HG03565 (cell line): ENCODE measurements around the gene PPP1R11.

Source experiments
- ATAC-seq: cut with Tn5 transposase; IDR thresholded peaks from one replicate; pipeline ENCODE4 v1.9.1; 2021; ENCODE audit warnings: mild to moderate bottlenecking, moderate library complexity; ENCODE audit not compliant: unreplicated experiment

PPP1R11 gene

DNA sequence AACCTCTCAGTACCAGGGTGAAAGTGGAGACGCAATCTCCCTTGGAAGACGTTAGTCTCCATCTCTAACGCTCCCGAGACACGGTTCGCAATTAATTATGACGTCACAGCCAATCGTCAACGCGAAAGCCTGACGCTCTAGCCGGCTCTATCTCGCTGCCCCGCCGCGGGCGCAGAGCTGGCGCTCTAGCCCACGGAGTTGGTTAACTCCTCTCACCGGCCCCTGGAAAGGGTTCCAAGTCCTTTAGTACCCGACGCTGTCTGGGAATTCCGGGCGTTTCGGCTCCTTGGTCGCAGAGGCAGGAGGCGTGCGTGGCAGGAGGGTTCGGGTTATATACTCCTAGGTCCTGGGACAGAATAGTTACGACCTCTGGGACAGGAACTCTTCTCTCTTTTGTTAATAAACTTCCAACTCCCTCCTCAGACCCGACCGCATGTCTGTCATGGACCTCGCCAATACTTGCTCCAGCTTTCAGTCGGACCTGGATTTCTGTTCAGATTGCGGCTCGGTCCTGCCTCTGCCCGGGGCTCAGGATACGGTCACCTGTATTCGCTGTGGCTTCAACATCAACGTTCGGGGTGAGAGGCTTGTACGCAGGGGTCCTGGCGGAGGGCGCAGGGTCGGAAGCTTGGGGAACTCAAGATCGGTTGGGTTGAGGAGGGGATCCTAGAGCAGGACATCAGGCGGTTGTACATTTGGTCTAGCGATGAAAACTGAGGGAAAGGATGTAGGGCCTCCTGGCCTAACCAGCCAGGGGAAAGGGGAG is 5.7 kb upstream of the PPP1R11 start, which contains the start of gene POLR1H:
TSS of gene POLR1H (plus strand) at position 174 of the 766 bp plus-strand sequence. CDS start at position 434, 260 bp downstream.
- peak; percentile 81 for ATAC-seq

DNA sequence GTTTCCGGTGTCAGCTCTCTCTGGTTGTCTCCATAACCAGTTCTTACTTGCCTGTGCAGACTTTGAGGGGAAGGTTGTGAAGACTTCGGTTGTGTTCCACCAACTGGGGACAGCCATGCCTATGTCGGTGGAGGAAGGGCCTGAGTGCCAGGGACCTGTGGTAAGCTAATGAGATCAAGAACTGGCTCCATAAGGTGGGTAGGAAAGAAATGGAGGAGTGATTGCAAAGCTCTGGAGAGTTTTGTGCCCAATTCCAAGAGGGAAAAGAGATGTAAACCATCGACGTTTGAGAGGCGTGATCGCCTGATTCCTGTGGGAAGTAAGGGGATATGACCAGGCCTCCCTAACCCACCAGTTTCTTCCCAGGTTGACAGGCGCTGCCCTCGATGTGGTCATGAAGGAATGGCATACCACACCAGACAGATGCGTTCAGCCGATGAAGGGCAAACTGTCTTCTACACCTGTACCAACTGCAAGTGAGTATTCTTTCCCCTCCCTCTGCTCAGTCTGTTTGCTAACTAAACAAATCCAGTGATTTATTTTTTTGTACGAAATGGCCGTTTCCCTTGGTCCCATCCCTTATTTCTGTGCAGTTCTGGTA is 5.0 kb upstream of the PPP1R11 start:
- peak; percentile 11 for ATAC-seq

GRCh38 chr6:30062471-30063178 is 4.4 kb upstream of the PPP1R11 start:
- ATAC-seq = no peak

DNA sequence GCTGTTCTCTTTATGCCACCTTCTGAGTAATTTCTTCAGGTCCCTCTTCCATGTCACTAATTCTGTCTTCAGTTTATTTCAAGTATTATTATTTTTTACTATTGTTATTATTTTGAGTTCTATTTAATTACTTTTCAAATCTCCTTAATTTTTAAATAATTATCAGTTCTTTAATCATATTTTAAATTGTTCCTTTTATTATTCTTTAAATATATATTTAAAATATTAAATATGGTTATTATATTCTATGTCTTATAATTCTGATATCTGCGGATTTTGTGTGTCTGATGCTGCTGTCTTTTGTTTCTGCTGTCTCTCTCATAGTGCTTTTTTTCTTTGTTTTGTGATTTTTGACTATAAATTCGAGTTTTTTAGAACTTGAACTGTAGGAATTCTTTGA is 3.7 kb upstream of the PPP1R11 start:
- ATAC-seq = no peak

DNA sequence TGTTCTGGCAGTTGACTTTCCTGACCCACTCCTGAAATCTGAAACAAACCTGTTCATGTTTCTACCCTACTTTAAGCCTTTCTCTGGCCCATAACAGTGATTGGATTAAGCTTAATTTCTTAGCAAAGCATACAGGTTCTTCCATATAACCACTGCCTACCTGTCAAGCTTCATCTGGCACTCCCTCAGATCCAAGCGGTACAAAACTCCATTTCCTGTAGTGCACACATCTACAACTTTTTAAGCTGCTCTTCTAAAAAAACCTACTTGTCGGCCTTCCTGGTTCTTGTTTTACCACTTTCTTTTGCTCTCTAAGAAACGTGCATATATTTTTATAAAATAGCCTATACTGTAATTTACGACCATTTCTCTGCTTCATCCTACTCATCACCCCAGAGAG is 916 bp upstream of the PPP1R11 start:
- ATAC-seq = no peak

DNA sequence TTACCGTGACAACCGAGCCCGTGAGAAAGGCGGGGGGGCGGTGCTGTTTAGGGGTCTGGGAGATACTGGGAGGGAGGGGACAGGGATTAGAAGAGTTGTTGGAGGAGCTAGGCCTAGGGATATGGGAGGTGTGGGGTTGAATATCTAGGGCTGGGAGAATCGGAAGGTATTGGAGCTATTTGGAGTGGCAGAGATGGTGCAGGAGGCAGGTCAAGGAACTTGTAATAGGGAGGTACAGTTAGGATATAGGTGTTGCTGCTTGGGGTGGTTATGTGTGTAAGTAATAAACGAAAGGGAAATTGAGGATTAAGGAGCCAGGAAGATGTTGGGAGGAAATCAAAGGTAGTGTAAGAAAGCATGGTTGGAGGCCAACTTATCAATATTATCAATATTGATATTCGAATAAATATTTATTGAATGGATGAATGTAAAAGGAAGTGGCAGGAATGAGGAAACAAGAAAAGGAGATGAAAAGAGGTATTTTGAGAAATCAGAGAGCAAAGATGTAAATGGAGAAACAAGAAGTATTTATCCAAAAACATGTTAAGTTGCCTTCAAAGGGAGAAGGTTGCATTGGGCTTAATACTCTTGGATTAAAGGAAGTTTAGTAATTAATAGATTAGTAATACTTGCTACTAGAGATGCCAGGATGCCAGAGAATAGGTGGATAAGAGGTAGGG is 602 bp downstream of the PPP1R11 start:
- ATAC-seq = no peak

GRCh38 chr6:30071081-30071818 is 4.3 kb downstream of the PPP1R11 start:
- ATAC-seq = no peak

DNA sequence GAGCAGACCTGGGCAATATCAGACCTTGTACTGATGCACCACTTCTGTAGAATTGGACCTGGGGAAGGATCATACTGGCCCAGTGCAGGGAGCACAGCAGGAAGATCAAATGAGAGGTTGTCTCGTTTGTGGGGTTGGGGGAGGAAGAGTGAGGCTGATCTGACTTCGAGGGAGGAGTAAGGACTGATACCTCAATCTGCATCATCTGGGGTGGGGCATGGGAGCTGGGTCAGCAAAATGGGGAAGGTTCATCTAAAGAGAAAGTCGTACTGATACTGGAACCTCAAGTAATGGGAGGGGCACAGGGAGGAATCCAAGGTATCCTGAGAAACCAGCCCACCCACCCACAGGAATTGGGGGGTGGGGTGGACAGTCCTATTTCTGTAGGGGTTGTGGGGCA is 4.9 kb downstream of the PPP1R11 start:
- no peak for ATAC-seq

GRCh38 chr6:30073489-30074235 is 6.7 kb downstream of the PPP1R11 start:
- no peak for ATAC-seq

DNA sequence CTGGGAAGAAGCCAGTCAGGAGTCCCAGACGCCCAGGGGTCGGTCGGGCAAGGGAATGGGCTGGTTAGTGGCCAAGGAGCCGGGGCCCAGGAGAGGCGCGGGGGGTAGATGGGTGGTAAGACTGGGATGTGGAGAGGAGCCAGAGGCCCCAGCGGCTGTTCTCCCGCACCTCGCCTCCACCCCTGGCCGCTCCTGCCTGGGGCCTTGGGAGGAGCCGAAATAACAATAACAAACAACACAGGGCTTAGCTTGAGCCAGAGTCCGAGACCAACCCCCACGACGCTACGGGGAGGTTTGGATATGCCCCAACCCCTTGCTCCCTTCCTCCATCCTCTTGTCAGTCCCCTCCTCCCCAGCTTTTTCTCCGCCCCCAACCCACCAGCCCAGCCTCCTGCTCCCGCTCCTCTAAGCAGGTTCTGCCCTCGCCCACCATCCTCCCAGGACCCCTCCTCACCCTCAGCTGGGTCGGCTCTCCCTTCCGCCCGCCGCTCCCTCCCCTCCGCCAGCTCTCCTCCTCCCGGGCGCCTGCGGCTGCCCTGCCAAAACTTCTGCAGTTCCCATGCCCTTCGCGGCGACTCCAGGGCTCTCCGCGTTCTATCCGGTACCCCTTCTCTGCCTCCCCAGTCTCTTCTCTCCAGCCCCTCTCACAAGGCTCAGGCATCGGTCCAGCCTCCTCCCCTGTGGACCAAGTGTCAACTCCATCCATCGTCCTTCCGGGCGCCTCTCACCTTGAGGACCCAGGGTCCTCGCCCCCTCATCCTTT is 7.5 kb downstream of the PPP1R11 start:
- ATAC-seq = no peak

DNA sequence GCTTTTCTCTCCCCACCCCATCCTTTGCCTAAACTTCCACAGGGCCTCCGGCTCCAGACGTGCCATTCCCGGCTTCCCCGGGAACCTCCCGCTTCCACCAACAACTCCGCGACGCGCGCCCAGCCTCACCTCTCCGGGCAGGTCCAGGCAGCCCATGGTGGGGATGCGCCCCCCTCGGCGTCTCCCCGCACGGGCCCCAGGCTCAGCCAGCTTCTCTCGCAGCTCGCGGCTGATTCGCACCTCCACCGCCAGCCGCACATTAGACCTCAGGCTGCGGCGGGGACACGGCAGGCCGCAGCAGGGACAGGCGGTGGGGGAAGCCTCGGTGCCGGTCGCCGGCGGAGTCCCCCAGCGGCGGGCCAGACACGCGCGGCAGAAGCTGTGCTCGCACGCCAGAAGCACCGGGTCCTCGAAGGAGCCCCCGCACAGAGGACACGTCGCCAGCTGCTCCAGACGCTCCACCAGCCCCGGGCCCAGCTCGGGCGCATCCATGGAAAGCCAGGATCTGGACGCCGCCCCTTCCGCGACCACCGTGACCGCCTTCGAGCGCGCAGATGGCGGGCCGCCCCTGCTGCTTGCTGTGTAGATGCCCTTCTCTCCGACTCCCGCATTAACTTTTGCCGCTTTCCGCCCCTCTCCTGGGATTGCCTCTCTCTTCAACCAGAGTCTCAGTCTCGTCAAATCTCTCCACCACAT is 8.2 kb downstream of the PPP1R11 start, which contains the start of gene RNF39:
TSS of gene RNF39 (minus strand) at position 676 of the 696 bp plus-strand sequence. CDS start at position 492, 184 bp downstream.
- ATAC-seq = no peak

GRCh38 chr6:30075790-30076732 is 9.1 kb downstream of the PPP1R11 start:
- ATAC-seq = no peak

- no peak for ATAC-seq
These were observed 10.2 kb downstream of the PPP1R11 start for GRCh38 chr6:30077218-30077617.

GRCh38 chr6:30087876-30088275 is 20.9 kb downstream of the PPP1R11 start:
- ATAC-seq = no peak

- no peak for ATAC-seq
These were observed 24.8 kb downstream of the PPP1R11 start for GRCh38 chr6:30091577-30092381.

DNA sequence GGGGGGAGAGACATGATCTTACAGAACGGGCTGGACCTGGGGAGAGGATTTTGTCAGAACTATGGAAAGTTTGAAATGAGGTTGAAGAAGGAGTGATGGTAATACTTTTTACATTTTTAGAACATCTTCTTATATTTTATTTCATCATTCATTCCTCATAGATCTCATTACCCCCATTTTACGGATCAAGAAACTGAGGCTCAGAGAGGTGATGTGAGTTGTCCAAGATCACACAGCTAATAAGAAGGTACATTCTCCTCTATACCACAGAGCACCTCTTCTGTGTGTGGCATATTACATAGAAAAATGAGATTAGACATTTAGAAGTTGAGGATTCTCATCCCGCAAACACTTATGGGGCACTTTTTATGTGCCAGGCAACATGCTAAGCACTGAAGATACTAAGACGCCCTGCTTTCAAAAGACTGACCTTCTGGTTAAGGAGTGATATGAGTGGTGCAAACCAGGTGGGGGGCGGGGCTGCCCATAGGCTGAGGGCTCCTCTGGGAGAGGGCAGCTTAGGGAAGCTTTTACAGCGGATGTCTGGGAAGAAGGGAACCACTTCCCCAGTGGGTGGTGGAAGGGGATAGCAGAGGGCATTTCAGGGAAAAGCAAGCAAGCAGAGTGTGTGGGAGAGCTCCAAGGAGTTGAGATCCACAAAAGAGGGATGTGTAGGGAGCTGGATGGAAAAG is 26.0 kb downstream of the PPP1R11 start:
- no peak for ATAC-seq
